K562 (cell line): ENCODE data around the gene LTBR. TPM values are rescaled to one million over a fixed set of nuclear protein-coding genes. Genes with fewer than 3 reads are reported as not detected.

Source experiments
- CEBPB ChIP-seq: fragments of 450-650 bp; IDR thresholded peaks from 2 replicates; pipeline ENCODE4 v1.6.1; 2016; ENCODE audit warnings: missing genetic modification characterization, missing compliant biosample characterization
- FOXK1 ChIP-seq: sonication (generic); formaldehyde crosslinking; IDR thresholded peaks from 2 replicates; pipeline ENCODE4 v1.8.0; 2022; ENCODE audit warnings: missing genetic modification reagents, mild to moderate bottlenecking, borderline replicate concordance
- GABPB2 ChIP-seq: fragments of 250-450 bp; sonication (Bioruptor Pico); conservative IDR thresholded peaks from 2 replicates; pipeline ENCODE4 v1.5.1; 2021; ENCODE audit warnings: mild to moderate bottlenecking
- HDAC2 ChIP-seq: fragments of 450-650 bp; IDR thresholded peaks from 2 replicates; pipeline ENCODE4 v1.6.1; 2016; ENCODE audit warnings: mild to moderate bottlenecking
- MTA3 ChIP-seq: fragments of 450-650 bp; formaldehyde crosslinking; IDR thresholded peaks from 2 replicates; pipeline ENCODE4 v1.6.1; 2017; ENCODE audit warnings: mild to moderate bottlenecking, borderline replicate concordance
- NFIX ChIP-seq: fragments of 250-450 bp; sonication (Bioruptor Pico); IDR thresholded peaks from 2 replicates; pipeline ENCODE4 v1.4.0; 2020; ENCODE audit warnings: low read depth, mild to moderate bottlenecking, moderate library complexity
- NONO ChIP-seq, 2 experiments: fragments of 200-400 bp in 1 of 2; fragments of 450-650 bp in 1 of 2; formaldehyde crosslinking in 1 of 2; IDR thresholded peaks; 2 replicates each; pipeline ENCODE4 v1.6.1; 2017; ENCODE audit warnings: low read depth in 2 of 2, mild to moderate bottlenecking in 2 of 2, moderate library complexity in 2 of 2, low read length in 1 of 2
- PHF20 ChIP-seq: fragments of 450-650 bp; IDR thresholded peaks from 2 replicates; pipeline ENCODE4 v1.6.1; 2018; ENCODE audit not compliant: partially characterized antibody
- RNF2 ChIP-seq: sonication (generic); IDR thresholded peaks from 2 replicates; pipeline ENCODE4 v1.6.1; 2016
- SMAD2 ChIP-seq: fragments of 150-350 bp; IDR thresholded peaks from 2 replicates; pipeline ENCODE4 v1.6.1; 2014; ENCODE audit warnings: low read depth, mild to moderate bottlenecking, low read length
- SMARCA5 ChIP-seq: fragments of 450-650 bp; IDR thresholded peaks from 2 replicates; pipeline ENCODE4 v1.6.1; 2016
- SNIP1 ChIP-seq: fragments of 450-650 bp; IDR thresholded peaks from 2 replicates; pipeline ENCODE4 v1.7.1; 2017; ENCODE audit warnings: low read depth, mild to moderate bottlenecking
- STAT5B ChIP-seq: fragments of 250-450 bp; sonication (Bioruptor Pico); IDR thresholded peaks from 2 replicates; pipeline ENCODE4 v1.8.0; 2021; ENCODE audit warnings: mild to moderate bottlenecking, inconsistent platforms
- TEAD4 ChIP-seq, 2 experiments: sonication (generic) in 1 of 2; formaldehyde crosslinking in 1 of 2; IDR thresholded peaks; 2 replicates each; pipeline versions ENCODE4 v1.6.1 to v1.8.0; 2012 to 2022; ENCODE audit warnings: borderline replicate concordance in 1 of 2, inconsistent platforms in 1 of 2, low read length in 1 of 2, mild to moderate bottlenecking in 1 of 2, missing genetic modification reagents in 1 of 2
- ZNF140 ChIP-seq: fragments of 250-450 bp; sonication (Bioruptor Pico); IDR thresholded peaks from 2 replicates; pipeline ENCODE4 v1.8.0; 2021; ENCODE audit warnings: moderate library complexity, mild to moderate bottlenecking, inconsistent platforms
- ZSCAN29 ChIP-seq: fragments of 450-650 bp; IDR thresholded peaks from 2 replicates; pipeline ENCODE4 v1.6.1; 2017
- polyA plus RNA-seq, 8 experiments: library from polyadenylated mRNA; depleted of rRNA in 4 of 8; stranded (reverse) in 5 of 8; unstranded in 3 of 8; fragments of >200 nt; fragmentation: Nextera tagmentation in 2 of 8; fragmentation: Illumina TruSeq in 1 of 8; extraction: Ambion mirVana in 2 of 8; extraction: Trizol in 1 of 8; gene quantifications; 2 replicates each; pipeline versions ENCODE4 v1.2.1 to v1.2.3, GENCODE V29; 2011 to 2014; ENCODE audit warnings: inconsistent platforms in 1 of 8, missing spikeins in 1 of 8
- total RNA-seq, 7 experiments: library from RNA; depleted of rRNA in 6 of 7; stranded (reverse); fragments of >200 nt in 6 of 7; fragmentation: Illumina TruSeq in 2 of 7; extraction: Trizol in 2 of 7; gene quantifications; 2 replicates each; pipeline versions ENCODE4 v1.2.1 to v1.2.3, GENCODE V29; 2011 to 2021; ENCODE audit warnings: low replicate concordance in 1 of 7
- TF ChIP-seq, protein P1 (sequence below): sonication (generic); formaldehyde crosslinking; IDR thresholded peaks from 2 replicates; pipeline ENCODE4 v1.8.0; 2022; ENCODE audit warnings: mild to moderate bottlenecking, missing genetic modification reagents, borderline replicate concordance
- TF ChIP-seq, protein P2 (sequence below): sonication (generic); IDR thresholded peaks from 2 replicates; pipeline ENCODE4 v1.6.1; 2016
- TF ChIP-seq, protein P3 (sequence below): fragments of 450-650 bp; conservative IDR thresholded peaks from 2 replicates; pipeline ENCODE4 v1.6.1; 2016; ENCODE audit warnings: missing genetic modification characterization, low read depth, mild to moderate bottlenecking, control low read depth, missing compliant biosample characterization
- TF ChIP-seq, protein P4 (sequence below): fragments of 450-650 bp; formaldehyde crosslinking; IDR thresholded peaks from 2 replicates; pipeline ENCODE4 v1.4.0; 2022; ENCODE audit warnings: missing genetic modification characterization
- TF ChIP-seq, protein P5 (sequence below): fragments of 450-650 bp; IDR thresholded peaks from 2 replicates; pipeline ENCODE4 v1.6.1; 2018; ENCODE audit warnings: mild to moderate bottlenecking, low read depth; ENCODE audit not compliant: partially characterized antibody

LTBR gene
- total and polyA plus RNA-seq, 9 of the 15 experiments (the other 6 are each of a cell fraction or from before 2014, with no cell fraction given) = 0.96 to 69.0 (median 35.3) TPM

DNA sequence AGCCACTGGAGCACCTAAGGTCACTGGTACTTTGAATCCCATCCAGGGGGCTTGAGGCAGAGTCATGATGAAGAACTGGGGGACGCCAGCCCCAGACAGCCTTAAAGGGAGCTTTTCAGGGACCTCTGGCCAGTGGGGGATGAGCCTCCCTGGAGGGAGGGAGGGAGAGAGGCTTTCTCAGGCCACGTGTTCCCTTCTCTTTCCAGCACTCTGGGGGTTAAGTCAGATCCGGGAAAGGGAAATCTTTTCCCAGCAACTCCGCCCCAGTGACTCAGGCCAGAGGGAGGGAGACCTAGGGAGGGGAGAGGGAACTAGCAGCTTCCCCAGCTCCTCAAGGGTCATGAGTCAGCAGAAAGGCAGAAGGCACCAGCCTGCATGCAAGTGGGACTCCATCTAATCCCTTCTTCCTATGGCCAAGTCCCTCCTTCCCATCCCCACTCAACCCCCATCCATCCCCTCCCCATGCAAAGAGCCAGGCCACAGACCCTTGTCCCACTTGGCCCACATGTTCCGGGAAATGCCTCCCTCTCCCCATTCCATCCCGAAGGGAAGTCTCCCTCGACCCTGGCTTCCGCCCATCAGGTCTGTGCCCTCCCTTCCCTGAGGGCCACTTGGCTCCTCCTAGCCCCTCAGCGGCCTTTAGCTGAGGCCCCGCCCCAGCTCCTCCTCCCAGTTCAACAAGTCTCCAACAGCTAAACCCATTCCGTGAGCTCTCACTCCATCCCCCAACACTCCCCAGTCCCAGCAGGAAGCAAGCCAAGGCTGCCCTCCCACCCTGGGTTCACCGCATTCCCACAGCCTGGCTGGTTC lies 47.7 kb upstream of the LTBR start (continued):
- TF ChIP-seq, protein P1, sequence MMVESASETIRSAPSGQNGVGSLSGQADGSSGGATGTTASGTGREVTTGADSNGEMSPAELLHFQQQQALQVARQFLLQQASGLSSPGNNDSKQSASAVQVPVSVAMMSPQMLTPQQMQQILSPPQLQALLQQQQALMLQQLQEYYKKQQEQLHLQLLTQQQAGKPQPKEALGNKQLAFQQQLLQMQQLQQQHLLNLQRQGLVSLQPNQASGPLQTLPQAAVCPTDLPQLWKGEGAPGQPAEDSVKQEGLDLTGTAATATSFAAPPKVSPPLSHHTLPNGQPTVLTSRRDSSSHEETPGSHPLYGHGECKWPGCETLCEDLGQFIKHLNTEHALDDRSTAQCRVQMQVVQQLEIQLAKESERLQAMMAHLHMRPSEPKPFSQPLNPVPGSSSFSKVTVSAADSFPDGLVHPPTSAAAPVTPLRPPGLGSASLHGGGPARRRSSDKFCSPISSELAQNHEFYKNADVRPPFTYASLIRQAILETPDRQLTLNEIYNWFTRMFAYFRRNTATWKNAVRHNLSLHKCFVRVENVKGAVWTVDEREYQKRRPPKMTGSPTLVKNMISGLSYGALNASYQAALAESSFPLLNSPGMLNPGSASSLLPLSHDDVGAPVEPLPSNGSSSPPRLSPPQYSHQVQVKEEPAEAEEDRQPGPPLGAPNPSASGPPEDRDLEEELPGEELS (CRISPR knock-in tag) = no peak; the same call in 1 of the 2 replicates
- peak; percentile 71; the same call in 1 of the 2 replicates for TF ChIP-seq HDAC2
- 0 out of 2 replicates have a peak, but pooled peaks have one; percentile 1 for TF ChIP-seq MTA3
- TF ChIP-seq, protein P2, sequence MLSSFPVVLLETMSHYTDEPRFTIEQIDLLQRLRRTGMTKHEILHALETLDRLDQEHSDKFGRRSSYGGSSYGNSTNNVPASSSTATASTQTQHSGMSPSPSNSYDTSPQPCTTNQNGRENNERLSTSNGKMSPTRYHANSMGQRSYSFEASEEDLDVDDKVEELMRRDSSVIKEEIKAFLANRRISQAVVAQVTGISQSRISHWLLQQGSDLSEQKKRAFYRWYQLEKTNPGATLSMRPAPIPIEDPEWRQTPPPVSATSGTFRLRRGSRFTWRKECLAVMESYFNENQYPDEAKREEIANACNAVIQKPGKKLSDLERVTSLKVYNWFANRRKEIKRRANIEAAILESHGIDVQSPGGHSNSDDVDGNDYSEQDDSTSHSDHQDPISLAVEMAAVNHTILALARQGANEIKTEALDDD = peak; percentile 37; the same call in 1 of the 2 replicates
- TF ChIP-seq, protein P3, sequence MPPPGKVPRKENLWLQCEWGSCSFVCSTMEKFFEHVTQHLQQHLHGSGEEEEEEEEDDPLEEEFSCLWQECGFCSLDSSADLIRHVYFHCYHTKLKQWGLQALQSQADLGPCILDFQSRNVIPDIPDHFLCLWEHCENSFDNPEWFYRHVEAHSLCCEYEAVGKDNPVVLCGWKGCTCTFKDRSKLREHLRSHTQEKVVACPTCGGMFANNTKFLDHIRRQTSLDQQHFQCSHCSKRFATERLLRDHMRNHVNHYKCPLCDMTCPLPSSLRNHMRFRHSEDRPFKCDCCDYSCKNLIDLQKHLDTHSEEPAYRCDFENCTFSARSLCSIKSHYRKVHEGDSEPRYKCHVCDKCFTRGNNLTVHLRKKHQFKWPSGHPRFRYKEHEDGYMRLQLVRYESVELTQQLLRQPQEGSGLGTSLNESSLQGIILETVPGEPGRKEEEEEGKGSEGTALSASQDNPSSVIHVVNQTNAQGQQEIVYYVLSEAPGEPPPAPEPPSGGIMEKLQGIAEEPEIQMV = no peak
- TF ChIP-seq, protein P4, sequence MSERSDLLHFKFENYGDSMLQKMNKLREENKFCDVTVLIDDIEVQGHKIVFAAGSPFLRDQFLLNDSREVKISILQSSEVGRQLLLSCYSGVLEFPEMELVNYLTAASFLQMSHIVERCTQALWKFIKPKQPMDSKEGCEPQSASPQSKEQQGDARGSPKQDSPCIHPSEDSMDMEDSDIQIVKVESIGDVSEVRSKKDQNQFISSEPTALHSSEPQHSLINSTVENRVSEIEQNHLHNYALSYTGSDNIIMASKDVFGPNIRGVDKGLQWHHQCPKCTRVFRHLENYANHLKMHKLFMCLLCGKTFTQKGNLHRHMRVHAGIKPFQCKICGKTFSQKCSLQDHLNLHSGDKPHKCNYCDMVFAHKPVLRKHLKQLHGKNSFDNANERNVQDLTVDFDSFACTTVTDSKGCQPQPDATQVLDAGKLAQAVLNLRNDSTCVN (CRISPR knock-in tag) = no peak
- TF ChIP-seq FOXK1 (CRISPR knock-in tag) = no peak
- TF ChIP-seq GABPB2 (CRISPR knock-in tag) = no peak
- TF ChIP-seq NFIX (CRISPR knock-in tag) = no peak
- peak; percentile 10 for TF ChIP-seq PHF20
- TF ChIP-seq CEBPB (tag) = no peak
- TF ChIP-seq, protein P5, sequence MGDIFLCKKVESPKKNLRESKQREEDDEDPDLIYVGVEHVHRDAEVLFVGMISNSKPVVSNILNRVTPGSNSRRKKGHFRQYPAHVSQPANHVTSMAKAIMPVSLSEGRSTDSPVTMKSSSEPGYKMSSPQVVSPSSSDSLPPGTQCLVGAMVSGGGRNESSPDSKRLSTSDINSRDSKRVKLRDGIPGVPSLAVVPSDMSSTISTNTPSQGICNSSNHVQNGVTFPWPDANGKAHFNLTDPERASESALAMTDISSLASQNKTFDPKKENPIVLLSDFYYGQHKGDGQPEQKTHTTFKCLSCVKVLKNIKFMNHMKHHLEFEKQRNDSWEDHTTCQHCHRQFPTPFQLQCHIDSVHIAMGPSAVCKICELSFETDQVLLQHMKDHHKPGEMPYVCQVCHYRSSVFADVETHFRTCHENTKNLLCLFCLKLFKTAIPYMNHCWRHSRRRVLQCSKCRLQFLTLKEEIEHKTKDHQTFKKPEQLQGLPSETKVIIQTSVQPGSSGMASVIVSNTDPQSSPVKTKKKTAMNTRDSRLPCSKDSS = no peak
- TF ChIP-seq ZNF140 (CRISPR knock-in tag) = no peak
- TF ChIP-seq ZSCAN29 = no peak
- TF ChIP-seq SMAD2 = no peak
- 0 out of 2 replicates have a peak, but pooled peaks have one; percentile 35 for TF ChIP-seq SMARCA5
- TF ChIP-seq STAT5B (CRISPR knock-in tag) = no peak
- TF ChIP-seq RNF2 = peak; percentile 17; the same call in 1 of the 2 replicates
- TF ChIP-seq NONO (IDR thresholded peaks at IDR 0.05; ENCODE audit: low read depth in 2 of 2, low read length in 1 of 2) = no peak; a peak in 1 of 4 replicates
- TF ChIP-seq SNIP1 = no peak
- peak; percentile 38; the same call in 1 of the 2 replicates for TF ChIP-seq TEAD4 (IDR thresholded peaks at IDR 0.05; ENCODE audit: low read length)
- TF ChIP-seq TEAD4 (CRISPR knock-in tag; IDR thresholded peaks at IDR 0.05; ENCODE audit: borderline replicate concordance) = no peak
